HL-60 (cell line): ENCODE measurements around the gene HBG1.

Experiments
- CTCF ChIP-seq: IDR thresholded peaks from one replicate; pipeline ENCODE4 v1.5.1; 2011; ENCODE audit warnings: low read length, control low read depth, inconsistent platforms; ENCODE audit not compliant: insufficient read depth
- POLR2AphosphoS5 ChIP-seq: IDR thresholded peaks from 2 replicates; pipeline ENCODE4 v1.6.1; 2012; ENCODE audit warnings: low read depth
- REST ChIP-seq: IDR thresholded peaks from 2 replicates; pipeline ENCODE4 v1.6.1; 2012; ENCODE audit warnings: low read depth; ENCODE audit not compliant: insufficient replicate concordance

DNA sequence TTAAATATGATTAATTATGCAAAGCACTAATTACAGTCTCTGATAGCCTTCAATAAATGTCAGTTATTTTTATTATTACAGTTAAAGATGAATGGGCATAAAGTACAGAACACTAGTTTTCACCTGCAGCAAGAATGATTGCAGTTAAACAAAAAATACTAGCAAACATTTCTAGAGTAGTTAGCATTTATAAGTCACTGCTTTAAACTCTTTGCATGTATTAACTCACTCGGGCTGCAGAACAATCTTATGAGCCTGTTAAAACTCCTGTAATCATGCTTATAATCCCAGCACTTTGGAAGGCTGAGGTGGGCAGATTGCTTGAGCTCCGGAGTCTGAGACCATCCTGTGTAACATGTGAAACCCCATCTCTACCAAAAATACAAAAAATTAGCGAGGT, 37.2 kb upstream of the HBG1 start:
- TF ChIP-seq CTCF (no peak), POLR2AphosphoS5 (no peak), REST (no peak)
